Naive thymus-derived CD4-positive, alpha-beta T cell (primary cell): ENCODE measurements around the gene LIF. TPM values are rescaled to one million over a fixed set of nuclear protein-coding genes. Genes with fewer than 3 reads are reported as not detected.
A peak's percentile ranks its signal among the peaks of the same experiment; 100 is the strongest.

ENCODE experiments used
- ATAC-seq: fragments of 150-1000 bp; cut with Tn5 transposase; 2 replicates; pipeline ENCODE4 v1.10.0; 2021; ENCODE audit warnings: mild to moderate bottlenecking, moderate library complexity
- CTCF ChIA-PET: fragments of 350-600 bp; sonication (Branson Sonifier 250); formaldehyde crosslinking; loops from one replicate; lab custom pipeline; 2021; ENCODE audit warnings: antibody characterized with exemption; lab: Charles Lee
- POLR2A ChIA-PET: fragments of 350-600 bp; sonication (Branson Sonifier 250); formaldehyde crosslinking; loops from one replicate; lab custom pipeline; 2021; ENCODE audit warnings: antibody characterized with exemption, inconsistent platforms; lab: Charles Lee
- DNase-seq, 9 donors: peaks; one replicate each; pipeline versions ENCODE4 v3.0.0 to v3.0.0-alpha.2; 2020 to 2022; ENCODE audit warnings: mixed read lengths in 1 of 9
- H3K27ac ChIP-seq: one replicate; pipeline ENCODE4 v1.7.0; 2013; ENCODE audit warnings: mild to moderate bottlenecking, low read depth, low read length, moderate library complexity
- H3K27me3 ChIP-seq, 2 donors: one replicate each; pipeline ENCODE4 v1.7.0; 2013; ENCODE audit warnings: low read length in 2 of 2, mild to moderate bottlenecking in 2 of 2, moderate library complexity in 2 of 2; ENCODE audit not compliant: control insufficient read depth in 2 of 2, insufficient read depth in 2 of 2
- H3K36me3 ChIP-seq, 3 experiments: 1 replicate in 2 of 3; 2 replicates in 1 of 3; pipeline ENCODE4 v1.7.0; 2013; ENCODE audit warnings: low read length in 3 of 3, mild to moderate bottlenecking in 3 of 3, moderate library complexity in 1 of 3; ENCODE audit not compliant: insufficient read depth in 3 of 3, control insufficient read depth in 2 of 3
- H3K4me1 ChIP-seq, 2 donors: one replicate each; pipeline ENCODE4 v1.7.0; 2013; ENCODE audit warnings: low read length in 2 of 2, mild to moderate bottlenecking in 2 of 2, moderate library complexity in 1 of 2; ENCODE audit not compliant: control insufficient read depth in 2 of 2, insufficient read depth in 2 of 2
- H3K4me3 ChIP-seq: 2 replicates; pipeline ENCODE4 v1.7.0; 2013; ENCODE audit warnings: mild to moderate bottlenecking, low read length
- H3K9me3 ChIP-seq, 3 experiments: 1 replicate in 2 of 3; 2 replicates in 1 of 3; pipeline ENCODE4 v1.7.0; 2013; ENCODE audit warnings: low read length in 3 of 3; ENCODE audit not compliant: control insufficient read depth in 2 of 3
- H3K27ac Mint-ChIP-seq, 9 donors: one replicate each; pipeline ENCODE4 v1.8.0; 2020 to 2022; ENCODE audit warnings: mixed read lengths in 9 of 9, mild to moderate bottlenecking in 8 of 9, moderate library complexity in 5 of 9, inconsistent platforms in 2 of 9
- H3K27me3 Mint-ChIP-seq, 5 donors: one replicate each; pipeline ENCODE4 v1.8.0; 2021 to 2022; ENCODE audit warnings: mixed read lengths in 5 of 5, mild to moderate bottlenecking in 1 of 5
- H3K36me3 Mint-ChIP-seq, 5 donors: one replicate each; pipeline ENCODE4 v1.8.0; 2020 to 2022; ENCODE audit warnings: mixed read lengths in 5 of 5, mild to moderate bottlenecking in 3 of 5, inconsistent platforms in 1 of 5
- H3K4me1 Mint-ChIP-seq, 7 donors: one replicate each; pipeline ENCODE4 v1.8.0; 2020 to 2022; ENCODE audit warnings: mixed read lengths in 7 of 7, mild to moderate bottlenecking in 3 of 7, inconsistent platforms in 1 of 7
- H3K4me3 Mint-ChIP-seq, 10 donors: one replicate each; pipeline ENCODE4 v1.8.0; 2020 to 2022; ENCODE audit warnings: mild to moderate bottlenecking in 10 of 10, mixed read lengths in 10 of 10, moderate library complexity in 6 of 10, inconsistent platforms in 2 of 10
- H3K9me3 Mint-ChIP-seq, 11 donors: one replicate each; pipeline ENCODE4 v1.8.0; 2020 to 2022; ENCODE audit warnings: mixed read lengths in 11 of 11, mild to moderate bottlenecking in 4 of 11, inconsistent platforms in 1 of 11, moderate library complexity in 1 of 11
- intact Hi-C, 2 donors: fragments of 100-400 bp; cut with micrococcal nuclease; formaldehyde crosslinking; loops; one replicate each; pipeline ENCODE4 v1.15.1; 2023
- polyA plus RNA-seq, 2 donors: library from polyadenylated mRNA; unstranded; fragments of 300-500 nt; fragmentation: Illumina TruSeq; gene quantifications; one replicate each; pipeline ENCODE4 v1.2.3, GENCODE V29; 2021
- total RNA-seq, 6 experiments: library from RNA in 5 of 6; stranded (reverse) in 5 of 6; gene quantifications; 1 replicate in 5 of 6; 2 replicates in 1 of 6; pipeline ENCODE4 v1.2.3 and lab custom pipeline; 2021 to 2026

LIF gene
- total and polyA plus RNA-seq, 7 experiments from 2014 or later = 0.64 to 260 (median 0.98) TPM; not detected in 4

- H3K9me3 ChIP-seq = no peaks in the 10 kb centered on the region
- H3K27me3 Mint-ChIP-seq = no peaks in the 10 kb centered on the region
- H3K27ac Mint-ChIP-seq = peak overlapping the region in 1 of 9 donors; percentile 54
- H3K4me1 Mint-ChIP-seq = peaks cover 13 to 57% (median 28%) of the 10 kb centered on the region in 7 donors
- DNase-seq (no peak), ATAC-seq (no peak)
- H3K9me3 Mint-ChIP-seq = no peaks in the 10 kb centered on the region
- no peaks in the 10 kb centered on the region for H3K36me3 ChIP-seq
- ChIA-PET POLR2A (interaction anchor here (0.8 kb wide), 1 partner anchor 26 kb away, joined by 5 read pairs; no protein-coding TSS in a partner anchor), CTCF (interaction anchor here (0.5 to 4.4 kb wide), 5 partner anchors 25 to 901 kb away, joined by 3 to 28 read pairs (median 4); partner anchors contain the start of gene RNF215)
- H3K4me3 ChIP-seq = no peak overlapping the region
- intact Hi-C loops = no loop called here
- peak overlapping the region in 1 of 10 donors; percentile 33 for H3K4me3 Mint-ChIP-seq
- peaks cover 17 to 19% of the 10 kb centered on the region in 2 donors for H3K4me1 ChIP-seq
- H3K36me3 Mint-ChIP-seq = peaks cover 0 to 28% (median 0%) of the 10 kb centered on the region in 5 donors
- H3K27ac ChIP-seq = no peak overlapping the region
- H3K27me3 ChIP-seq = no peaks in the 10 kb centered on the region
Measured at GRCh38 chr22:30260682-30261081, 14.1 kb upstream of the LIF start.

- peaks cover 0 to 23% (median 0%) of the 10 kb centered on the region in 5 donors for H3K36me3 Mint-ChIP-seq
- Histone ChIP-seq H3K27me3 (no peaks in the 10 kb centered on the region), H3K4me1 (peaks cover 13 to 15% of the 10 kb centered on the region in 2 donors), H3K4me3 (no peak overlapping the region), H3K9me3 (no peaks in the 10 kb centered on the region), H3K27ac (no peak overlapping the region), H3K36me3 (no peaks in the 10 kb centered on the region)
- H3K27ac Mint-ChIP-seq = no peak overlapping the region
- peaks cover 10 to 57% (median 25%) of the 10 kb centered on the region in 7 donors for H3K4me1 Mint-ChIP-seq
- no peaks in the 10 kb centered on the region for H3K27me3 Mint-ChIP-seq
- ATAC-seq (no peak), DNase-seq (no peak)
- ChIA-PET POLR2A (interaction anchor here (0.8 kb wide), 1 partner anchor 26 kb away, joined by 5 read pairs; no protein-coding TSS in a partner anchor), CTCF (interaction anchor here (1.6 kb wide), 1 partner anchor 25 kb away, joined by 8 read pairs; no protein-coding TSS in a partner anchor)
- peak overlapping the region in 1 of 10 donors; percentile 33 for H3K4me3 Mint-ChIP-seq
- no peaks in the 10 kb centered on the region for H3K9me3 Mint-ChIP-seq
- intact Hi-C loops = no loop called here
Measured at GRCh38 chr22:30260276-30260675, 13.7 kb upstream of the LIF start.

GRCh38 chr22:30254314-30254713, 7.8 kb upstream of the LIF start:
- no peak overlapping the region for H3K4me3 Mint-ChIP-seq
- DNase-seq = no peak
- H3K27me3 ChIP-seq = no peaks in the 10 kb centered on the region
- H3K9me3 ChIP-seq = no peaks in the 10 kb centered on the region
- H3K36me3 Mint-ChIP-seq = no peaks in the 10 kb centered on the region
- H3K27me3 Mint-ChIP-seq = no peaks in the 10 kb centered on the region
- ChIA-PET CTCF (no interaction called here), POLR2A (no interaction called here)
- no peak for ATAC-seq
- H3K4me3 ChIP-seq = no peak overlapping the region
- peak overlapping the region in 1 of 9 donors; percentile 60 for H3K27ac Mint-ChIP-seq
- no peaks in the 10 kb centered on the region for H3K4me1 ChIP-seq
- no peaks in the 10 kb centered on the region for H3K36me3 ChIP-seq
- no peak overlapping the region for H3K27ac ChIP-seq
- H3K9me3 Mint-ChIP-seq = no peaks in the 10 kb centered on the region
- peaks cover 0 to 50% (median 9%) of the 10 kb centered on the region in 7 donors for H3K4me1 Mint-ChIP-seq
- intact Hi-C loops = no loop called here

- Histone ChIP-seq H3K9me3 (no peaks in the 10 kb centered on the region), H3K27ac (no peak overlapping the region), H3K36me3 (no peaks in the 10 kb centered on the region), H3K27me3 (no peaks in the 10 kb centered on the region), H3K4me3 (no peak overlapping the region), H3K4me1 (no peaks in the 10 kb centered on the region)
- H3K27ac Mint-ChIP-seq = peak overlapping the region in 1 of 9 donors; percentile 64
- ChIA-PET CTCF (interaction anchor here (0.6 to 0.8 kb wide), 2 partner anchors 146 to 502 kb away, joined by 3 read pairs; no protein-coding TSS in a partner anchor), POLR2A (no interaction called here)
- H3K27me3 Mint-ChIP-seq = peaks cover 0 to 5% (median 3%) of the 10 kb centered on the region in 5 donors
- peak overlapping the region in 1 of 10 donors; percentile 71 for H3K4me3 Mint-ChIP-seq
- DNase-seq (no peak), ATAC-seq (no peak)
- intact Hi-C loops = loop anchor here in 1 of 2 donors (2.0 kb wide), 1 partner anchor 487 kb away; the partner anchor contains the start of genes UQCR10 and ZMAT5
- H3K9me3 Mint-ChIP-seq = no peaks in the 10 kb centered on the region
- H3K4me1 Mint-ChIP-seq = peaks cover 5 to 51% (median 14%) of the 10 kb centered on the region in 7 donors
- no peaks in the 10 kb centered on the region for H3K36me3 Mint-ChIP-seq
Measured at GRCh38 chr22:30253205-30253852, 6.8 kb upstream of the LIF start.

DNA sequence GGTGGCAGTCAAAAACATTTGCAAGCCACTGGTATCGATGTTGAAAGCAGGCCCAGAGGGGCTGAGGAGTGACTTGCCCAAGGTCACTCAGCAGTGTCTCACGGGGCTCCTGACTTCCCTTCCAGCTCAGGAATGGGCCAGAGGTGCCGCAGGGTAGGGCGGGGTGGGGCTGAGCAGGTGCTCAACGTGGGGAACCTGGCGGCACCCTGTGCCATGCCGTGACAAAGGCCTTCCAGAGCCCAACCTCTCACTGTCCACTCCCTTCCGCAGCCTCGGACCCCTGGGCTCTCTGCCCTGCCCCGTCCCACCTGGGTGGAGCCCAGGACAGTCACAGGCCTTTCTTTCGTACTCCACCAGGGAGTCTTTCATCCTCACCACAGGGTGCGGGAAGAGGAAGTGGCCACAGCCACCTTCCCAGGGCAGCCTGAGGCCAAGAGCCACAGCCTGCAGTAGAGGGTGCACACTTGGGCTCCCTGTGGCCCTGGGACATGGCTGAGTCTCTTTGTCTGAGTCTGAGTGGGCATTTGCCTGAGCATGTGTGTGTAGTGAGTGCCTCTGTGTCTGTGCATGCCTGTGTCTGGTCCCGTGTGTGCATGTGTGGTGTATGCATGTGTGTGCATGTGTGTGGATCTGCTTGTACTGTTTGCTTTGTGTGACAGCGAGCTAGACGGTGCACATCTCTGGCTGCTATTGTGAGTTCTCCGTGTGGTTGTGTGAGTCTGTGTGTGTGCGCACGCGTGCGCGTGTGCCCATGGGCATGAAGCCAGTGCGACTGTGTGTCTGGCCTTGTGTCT, 6.0 kb upstream of the LIF start:
- no peak overlapping the region for H3K4me3 ChIP-seq
- H3K9me3 ChIP-seq = no peaks in the 10 kb centered on the region
- Mint-ChIP-seq H3K27me3 (peaks cover 0 to 12% (median 6%) of the 10 kb centered on the region in 5 donors), H3K4me1 (peaks cover 0 to 53% (median 18%) of the 10 kb centered on the region in 7 donors), H3K36me3 (no peaks in the 10 kb centered on the region), H3K9me3 (no peaks in the 10 kb centered on the region), H3K27ac (peak overlapping the region in 1 of 9 donors; percentile 64), H3K4me3 (peak overlapping the region in 1 of 10 donors; percentile 71)
- H3K27me3 ChIP-seq = no peaks in the 10 kb centered on the region
- DNase-seq = no peak
- CTCF ChIA-PET = interaction anchor here (0.6 to 0.8 kb wide), 2 partner anchors 145 to 503 kb away, joined by 3 read pairs; no protein-coding TSS in a partner anchor
- peak; percentile 35 for ATAC-seq
- H3K27ac ChIP-seq = no peak overlapping the region
- H3K4me1 ChIP-seq = no peaks in the 10 kb centered on the region
- no peaks in the 10 kb centered on the region for H3K36me3 ChIP-seq
- intact Hi-C loops = loop anchor here in 1 of 2 donors (2.0 kb wide), 1 partner anchor 486 kb away; the partner anchor contains the start of genes UQCR10 and ZMAT5
- POLR2A ChIA-PET = no interaction called here

DNA sequence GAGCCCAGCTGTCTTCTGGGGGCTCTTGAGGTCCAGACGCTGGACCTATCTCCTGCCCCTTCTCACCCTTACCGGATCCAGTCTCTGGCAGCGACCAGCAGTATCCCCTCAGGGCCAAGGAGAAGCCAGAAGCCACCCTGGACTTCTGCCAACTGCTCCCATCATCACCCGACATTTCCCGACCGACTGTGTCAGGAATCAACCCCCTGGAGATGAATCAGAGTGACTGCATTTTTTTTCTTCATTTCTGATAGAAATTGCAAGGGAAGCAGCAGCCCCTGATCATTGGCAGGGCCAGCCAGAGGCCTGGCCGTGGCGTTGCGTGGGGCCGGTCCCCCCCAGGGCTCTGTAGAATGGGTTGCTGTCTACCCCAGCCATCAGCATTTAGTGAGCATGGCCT, 5.2 kb upstream of the LIF start:
- intact Hi-C loops = loop anchor here in 1 of 2 donors (2.0 kb wide), 1 partner anchor 485 kb away; the partner anchor contains the start of genes UQCR10 and ZMAT5
- Mint-ChIP-seq H3K27ac (no peak overlapping the region), H3K4me3 (no peak overlapping the region), H3K36me3 (no peaks in the 10 kb centered on the region), H3K27me3 (peaks cover 0 to 17% (median 6%) of the 10 kb centered on the region in 5 donors), H3K9me3 (no peaks in the 10 kb centered on the region), H3K4me1 (peaks cover 3 to 58% (median 20%) of the 10 kb centered on the region in 7 donors)
- DNase-seq (no peak), ATAC-seq (no peak)
- Histone ChIP-seq H3K4me1 (peaks cover 0 to 9% of the 10 kb centered on the region in 2 donors), H3K36me3 (no peaks in the 10 kb centered on the region), H3K27ac (no peak overlapping the region), H3K4me3 (no peak overlapping the region), H3K27me3 (no peaks in the 10 kb centered on the region), H3K9me3 (no peaks in the 10 kb centered on the region)
- CTCF ChIA-PET = no interaction called here
- POLR2A ChIA-PET = no interaction called here
